Hepatocyte (in vitro differentiated cells): Measurements from ENCODE around the gene SLC7A10.

Source experiments
- EZH2 ChIP-seq: fragments of 200-600 bp; sonication (generic); IDR thresholded peaks from 2 replicates; pipeline ENCODE4 v1.6.1; 2016; ENCODE audit warnings: antibody characterized with exemption, mild to moderate bottlenecking, borderline replicate concordance
- TF ChIP-seq, protein P1 (sequence below): fragments of 200-600 bp; sonication (generic); IDR thresholded peaks from 2 replicates; pipeline ENCODE4 v1.5.1; 2016; ENCODE audit warnings: antibody characterized with exemption, mild to moderate bottlenecking; ENCODE audit not compliant: poor library complexity

DNA sequence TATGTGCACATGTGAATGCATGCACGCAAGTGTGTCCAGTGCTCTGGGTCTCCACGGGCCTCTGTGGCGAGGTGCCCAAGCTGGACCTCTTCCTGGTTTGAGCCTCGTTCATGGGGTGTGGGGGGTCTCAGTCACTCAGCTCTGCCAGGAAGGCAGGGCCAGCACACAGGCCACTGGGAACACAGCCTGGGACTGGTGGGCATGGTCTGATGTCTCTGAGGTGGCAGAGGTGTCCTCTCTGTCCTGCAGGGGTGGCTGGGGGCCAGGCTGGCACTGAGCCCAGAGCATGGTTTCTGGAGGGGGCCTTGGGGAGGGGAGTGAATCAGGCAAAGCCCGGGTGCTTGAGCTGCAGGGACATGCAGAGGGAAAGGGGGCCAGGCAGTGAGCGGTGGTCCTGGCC, 22.1 kb downstream of the SLC7A10 start:
- TF ChIP-seq, protein P1, sequence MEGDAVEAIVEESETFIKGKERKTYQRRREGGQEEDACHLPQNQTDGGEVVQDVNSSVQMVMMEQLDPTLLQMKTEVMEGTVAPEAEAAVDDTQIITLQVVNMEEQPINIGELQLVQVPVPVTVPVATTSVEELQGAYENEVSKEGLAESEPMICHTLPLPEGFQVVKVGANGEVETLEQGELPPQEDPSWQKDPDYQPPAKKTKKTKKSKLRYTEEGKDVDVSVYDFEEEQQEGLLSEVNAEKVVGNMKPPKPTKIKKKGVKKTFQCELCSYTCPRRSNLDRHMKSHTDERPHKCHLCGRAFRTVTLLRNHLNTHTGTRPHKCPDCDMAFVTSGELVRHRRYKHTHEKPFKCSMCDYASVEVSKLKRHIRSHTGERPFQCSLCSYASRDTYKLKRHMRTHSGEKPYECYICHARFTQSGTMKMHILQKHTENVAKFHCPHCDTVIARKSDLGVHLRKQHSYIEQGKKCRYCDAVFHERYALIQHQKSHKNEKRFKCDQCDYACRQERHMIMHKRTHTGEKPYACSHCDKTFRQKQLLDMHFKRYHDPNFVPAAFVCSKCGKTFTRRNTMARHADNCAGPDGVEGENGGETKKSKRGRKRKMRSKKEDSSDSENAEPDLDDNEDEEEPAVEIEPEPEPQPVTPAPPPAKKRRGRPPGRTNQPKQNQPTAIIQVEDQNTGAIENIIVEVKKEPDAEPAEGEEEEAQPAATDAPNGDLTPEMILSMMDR, result no peak
- no peak for TF ChIP-seq EZH2
